Midbrain (tissue), 1 donor: ENCODE results near the gene RHOB.
"Not testable (repeated sequence)": the region's sequence is repeated elsewhere in the genome, so short reads cannot be mapped to it uniquely, and the experiment has no call there.

Experiments
- DNase-seq: peaks from one replicate; lab custom pipeline; 2025; lab: John Stamatoyannopoulos, UW

RHOB gene

DNA sequence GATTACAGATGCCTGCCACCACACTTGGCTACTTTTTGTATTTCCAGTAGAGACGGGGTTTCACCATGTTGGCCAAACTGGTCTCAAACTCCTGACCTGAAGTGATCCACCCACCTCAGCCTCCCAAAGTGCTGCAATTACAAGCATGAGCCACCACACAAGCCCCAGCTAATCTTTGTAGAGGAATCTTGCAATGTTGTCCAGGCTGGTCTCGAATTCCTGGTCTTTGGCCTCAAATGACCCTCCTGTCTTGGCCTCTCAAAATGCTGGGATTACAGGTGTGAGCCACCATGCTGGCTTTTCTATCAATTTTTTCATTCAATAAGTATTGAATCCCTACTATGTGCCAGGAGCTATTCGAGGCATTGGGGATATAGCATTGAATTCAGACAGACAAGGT, 46.2 kb downstream of the RHOB start:
- not testable (repeated sequence) for DNase-seq

DNA sequence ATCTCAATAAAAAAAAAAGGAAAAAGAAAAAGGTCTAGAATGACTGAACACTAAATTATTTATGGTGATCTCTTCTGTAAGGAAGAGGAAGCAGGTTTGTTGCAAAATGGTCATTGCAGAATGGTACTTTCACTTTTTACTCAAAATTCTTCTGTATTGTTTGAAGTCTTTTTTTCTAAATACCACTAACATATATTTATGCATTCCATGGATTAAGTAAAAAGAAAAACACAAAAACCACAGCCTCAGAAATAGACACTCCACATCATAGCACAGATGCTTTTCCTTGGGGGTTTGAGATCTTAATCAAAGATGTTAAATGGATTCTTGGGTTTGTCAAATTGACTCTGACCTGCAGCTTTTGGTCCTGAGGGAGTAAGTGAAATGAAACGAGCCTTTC, 47.4 kb downstream of the RHOB start:
- no peak for DNase-seq

DNA sequence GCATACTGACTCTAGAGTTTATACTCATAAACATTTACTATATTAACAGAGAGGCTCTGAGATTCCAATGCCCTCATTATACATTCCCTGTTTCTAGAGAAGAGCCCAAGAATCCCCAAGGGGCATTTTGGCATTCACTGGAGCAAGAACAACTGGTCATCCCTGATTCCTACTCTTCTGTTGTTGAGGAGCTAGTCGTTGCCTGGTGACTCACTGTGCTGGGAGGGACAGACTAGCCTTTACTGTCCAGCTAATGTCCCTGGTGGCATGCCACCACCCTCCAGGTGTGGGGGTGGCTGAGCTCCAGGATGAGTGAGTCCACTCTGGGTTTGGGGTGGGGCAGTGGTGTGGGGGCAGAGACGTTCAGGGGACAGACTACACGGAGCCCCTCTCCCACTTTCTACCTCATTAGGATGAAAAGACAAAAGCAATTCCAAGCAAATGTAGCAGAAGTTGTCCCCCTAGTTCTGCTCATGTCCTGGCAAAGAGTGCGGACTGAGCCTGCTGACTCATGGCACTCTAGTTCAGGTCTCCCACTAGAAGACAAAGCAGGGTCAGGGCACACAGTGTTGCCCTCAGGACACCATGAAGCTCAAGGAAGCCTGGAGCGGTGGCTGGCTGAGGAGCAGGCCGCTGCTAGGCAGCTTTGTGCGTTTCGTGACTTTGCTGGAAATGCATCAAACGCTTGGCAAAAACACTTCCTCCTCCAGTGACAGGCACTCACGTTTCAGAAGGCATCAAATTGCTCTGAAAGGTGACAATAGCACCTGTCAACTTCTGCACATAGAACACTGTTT, 49.4 kb downstream of the RHOB start:
- no peak for DNase-seq

DNA sequence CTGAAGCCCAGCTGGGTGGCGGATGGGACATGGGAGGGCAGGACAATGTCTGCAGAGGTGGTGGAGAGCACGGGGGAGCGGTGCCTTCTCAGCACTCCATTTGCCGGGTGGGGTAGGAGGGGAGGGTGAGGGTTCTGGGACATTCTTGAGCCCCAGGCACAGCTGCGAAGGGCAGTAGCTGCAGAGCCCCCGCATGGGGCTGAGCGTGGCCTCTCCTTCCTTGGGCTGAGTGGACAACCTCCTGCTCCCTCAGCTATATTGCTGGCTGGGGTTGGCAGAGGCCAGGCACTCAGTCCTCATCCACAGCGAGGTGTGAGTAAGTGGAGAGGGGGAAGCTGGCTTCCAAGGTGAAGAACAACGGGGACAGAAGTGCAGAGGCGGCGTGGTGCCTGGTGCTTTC, 50.1 kb downstream of the RHOB start:
- DNase-seq: no peak
